Heart left ventricle (tissue), 13 donors: Measurements from ENCODE around the gene PLBD1.

Experiments used
- CTCF ChIP-seq, 12 donors: fragments of 200-600 bp; sonication (generic) in 4 of 12; IDR thresholded peaks; one replicate each; pipeline versions ENCODE4 v1.5.0 to v1.8.0; 2018 to 2022; ENCODE audit warnings: antibody characterized with exemption in 12 of 12, mild to moderate bottlenecking in 5 of 12
- POLR2A ChIP-seq, 2 donors: fragments of 450-650 bp; IDR thresholded peaks; one replicate each; pipeline ENCODE4 v1.6.1; 2017; ENCODE audit warnings: antibody characterized with exemption in 2 of 2, mild to moderate bottlenecking in 2 of 2, moderate library complexity in 2 of 2
- donor health status: ischemic (EF 13 %, LVEDD 7.1; RV severe dilation, severe dysfunction).
- donor health status: DM: no; HTN: yes; CAD: no.
- donor health status: DM: no; HTN: no; CAD: no.
- donor health status: ischemic (EF 25% LVEDD 6.9; RV normal size, moderate dysfunction).
- donor health status: ischemic (EF 25% LVEDD 5.7; RV mildly dilated, moderate dysfunction).
- donor health status: ischemic (EF 35%, LVEDD 5.7; RV mildly dilated, moderate dysfunction).
- donor health status: nonischemic (EF 11% LVEDD 7.7; RV severe dilation, severe dysfunction).
- donor health status: DM: yes; HTN: yes; CAD: no.
- donor health status: PGD.
- donor health status: ischemic (EF 29% LVEDD 5.4; RV normal size, mild dysfunction).
- donor health status: nonischemic (EF 23%, LVEDD 6.1; RV moderate dilation, normal function).

DNA sequence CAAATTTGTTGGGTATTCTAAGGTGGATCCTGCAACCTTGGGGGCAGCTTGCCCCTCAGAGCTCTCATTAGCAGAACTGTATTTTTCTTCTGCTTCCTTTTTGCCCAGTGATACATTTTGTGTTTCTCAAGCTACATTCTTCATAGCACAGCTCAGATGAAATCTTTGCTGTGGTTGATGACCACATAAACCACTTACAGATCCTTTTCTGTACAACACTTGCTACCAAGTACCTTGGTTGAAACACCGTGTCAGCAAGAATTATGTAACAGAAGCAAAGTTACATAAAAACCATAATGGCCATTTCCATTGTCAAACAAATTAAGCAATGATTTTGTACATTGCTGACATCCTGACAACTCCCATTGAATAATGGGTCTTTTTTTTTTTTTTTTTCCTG is 9.7 kb upstream of the PLBD1 start:
- no peak for TF ChIP-seq CTCF (IDR thresholded peaks at IDR 0.05)
- no peak for TF ChIP-seq POLR2A (IDR thresholded peaks at IDR 0.05)
